Pancreas (tissue), 10 donors: Measurements from ENCODE around the gene SALL4. TPM values are rescaled to one million over a fixed set of nuclear protein-coding genes. Genes with fewer than 3 reads are reported as not detected.

Experiments
- ATAC-seq, 4 donors: fragments of 200-7000 bp; cut with Tn5 transposase; one replicate each; pipeline versions ENCODE4 v1.8.0 to v1.9.1; 2020; ENCODE audit warnings: mild to moderate bottlenecking in 4 of 4, moderate library complexity in 4 of 4
- DNase-seq, 6 donors: peaks; one replicate each; pipeline ENCODE4 v3.0.0-alpha.2; 2020
- FAIRE-seq: peaks from 2 replicates; lab custom pipeline; 2012; peaks lifted over from hg19 to GRCh38; lab: Jason Lieb, UNC
- H3K27ac ChIP-seq, 4 donors: fragments of 200-600 bp; sonication (generic); 1 replicate in 3 of 4; 2 replicates in 1 of 4; pipeline versions ENCODE4 v1.5.0 to v1.8.0; 2020
- H3K27me3 ChIP-seq, 4 donors: fragments of 200-600 bp; one replicate each; pipeline ENCODE4 v1.8.0; 2021
- H3K36me3 ChIP-seq, 3 donors: fragments of 200-600 bp; sonication (generic) in 1 of 3; one replicate each; pipeline versions ENCODE4 v1.5.0 to v1.8.0; 2020 to 2021
- H3K4me1 ChIP-seq, 3 donors: fragments of 200-600 bp; one replicate each; pipeline ENCODE4 v1.8.0; 2021
- H3K4me3 ChIP-seq, 4 donors: fragments of 200-600 bp; sonication (generic) in 2 of 4; one replicate each; pipeline versions ENCODE4 v1.5.0 to v1.8.0; 2020 to 2021
- H3K9me3 ChIP-seq, 4 donors: fragments of 200-600 bp; one replicate each; pipeline ENCODE4 v1.8.0; 2021
- CTCF ChIP-seq, 4 donors: fragments of 200-600 bp; sonication (generic) in 3 of 4; IDR thresholded peaks; one replicate each; pipeline versions ENCODE4 v1.5.0 to v1.8.0; 2021; ENCODE audit warnings: antibody characterized with exemption in 4 of 4
- WGBS, 2 donors: extraction: QIAGEN DNeasy Blood & Tissue Kit; methylation state at CpG; one replicate each; pipeline ENCODE4 v1.1.7; 2013; 5-methylcytosine and 5-hydroxymethylcytosine counted together
- intact Hi-C, 3 donors: fragments of 100-400 bp; cut with DNase I; formaldehyde crosslinking; loops; one replicate each; pipeline versions ENCODE4 v1.11.1 to v1.14.2; 2022
- polyA plus RNA-seq, 2 donors: library from polyadenylated mRNA; stranded (reverse); fragments of 200-250 nt; gene quantifications; one replicate each; pipeline ENCODE4 v1.2.3, GENCODE V29; 2013
- total RNA-seq, 6 donors: library from RNA; stranded (reverse); fragmentation: NEBNext Ultra II Directional in 4 of 6; extraction: Animal tissue kit (Norgen Biotek cat#: 25700) in 4 of 6; gene quantifications; one replicate each; pipeline versions ENCODE4 v1.2.1 to v1.2.4, GENCODE V29; 2021 to 2023
- donor health status: healthy with polysubstance abuse.
- donor health status: DM: no; HTN: no; CAD: no; lungs with moderate emphysema.
- donor health status: DM: no; HTN: no; CAD: no.
- donor health status: control.
- donor health status: control.
- donor health status: Bipolar disorder and iron deficiency.
- donor health status: DM: yes; HTN: yes; CAD: no.
- donor health status: DM: no; HTN: no; CAD: no.
- donor health status: DM: no; HTN: no; CAD: no.
- donor health status: DM: yes; HTN: yes; CAD: no.

The SALL4 gene
- total and polyA plus RNA-seq, 8 donors: 1.1 to 3.0 (median 1.9) TPM

- TF ChIP-seq CTCF (IDR thresholded peaks at IDR 0.05): no peak
- ATAC-seq: peak; percentile 95 to 98 (median 97)
- peak overlapping the region; percentile 47 to 90 (median 68) for H3K27ac ChIP-seq
- DNase-seq: peak; percentile 74 to 93 (median 89)
- no peaks in the 10 kb centered on the region for H3K27me3 ChIP-seq
- no peak overlapping the region for H3K4me3 ChIP-seq
- H3K36me3 ChIP-seq: no peaks in the 10 kb centered on the region
- no peak for FAIRE-seq
- no peaks in the 10 kb centered on the region for H3K9me3 ChIP-seq
- 66 to 68% methylated on average over 19 of the region's 19 CpGs for WGBS, 2 donors
- H3K4me1 ChIP-seq: peaks cover 11 to 39% (median 12%) of the 10 kb centered on the region in 3 donors
- intact Hi-C loops: no loop called here
Observed at GRCh38 chr20:51750037-51750769, 52.1 kb downstream of the SALL4 start.

GRCh38 chr20:51749674-51750036 lies 52.7 kb downstream of the SALL4 start:
- Histone ChIP-seq H3K27ac (peak overlapping the region in 3 of 4 donors; percentile 51 to 90 (median 86)), H3K4me1 (peaks cover 11 to 44% (median 12%) of the 10 kb centered on the region in 3 donors), H3K9me3 (no peaks in the 10 kb centered on the region), H3K4me3 (no peak overlapping the region), H3K27me3 (no peaks in the 10 kb centered on the region), H3K36me3 (no peaks in the 10 kb centered on the region)
- 32 to 44% methylated on average over 1 of the region's 1 CpG for WGBS, 2 donors
- intact Hi-C loops: no loop called here
- ATAC-seq (peak in 3 of 4 donors; percentile 1 to 15 (median 9)), DNase-seq (no peak), FAIRE-seq (no peak)
- TF ChIP-seq CTCF (IDR thresholded peaks at IDR 0.05): no peak

GRCh38 chr20:51747182-51747911 lies 55.0 kb downstream of the SALL4 start:
- ATAC-seq (no peak), DNase-seq (no peak), FAIRE-seq (no peak)
- H3K9me3 ChIP-seq: no peaks in the 10 kb centered on the region
- TF ChIP-seq CTCF (IDR thresholded peaks at IDR 0.05): no peak
- peaks cover 16 to 53% (median 19%) of the 10 kb centered on the region in 3 donors for H3K4me1 ChIP-seq
- intact Hi-C loops: no loop called here
- H3K4me3 ChIP-seq: no peak overlapping the region
- no peaks in the 10 kb centered on the region for H3K36me3 ChIP-seq
- no peaks in the 10 kb centered on the region for H3K27me3 ChIP-seq
- 79 to 80% methylated on average over 7 of the region's 7 CpGs for WGBS, 2 donors
- peak overlapping the region in 1 of 4 donors; percentile 23 for H3K27ac ChIP-seq

- no peaks in the 10 kb centered on the region for H3K36me3 ChIP-seq
- ATAC-seq (no peak), DNase-seq (no peak), FAIRE-seq (no peak)
- intact Hi-C loops: no loop called here
- 95 to 96% methylated on average over 3 of the region's 3 CpGs for WGBS, 2 donors
- no peak for TF ChIP-seq CTCF (IDR thresholded peaks at IDR 0.05)
- no peaks in the 10 kb centered on the region for H3K9me3 ChIP-seq
- H3K27ac ChIP-seq: peak overlapping the region in 2 of 4 donors; percentile 7 to 93
- no peak overlapping the region for H3K4me3 ChIP-seq
- H3K27me3 ChIP-seq: no peaks in the 10 kb centered on the region
- H3K4me1 ChIP-seq: peaks cover 16 to 48% (median 19%) of the 10 kb centered on the region in 3 donors
Observed at GRCh38 chr20:51745804-51746203, 56.5 kb downstream of the SALL4 start.
